ENCODE data around the gene TSC22D1. TPM values are rescaled to one million over a fixed set of nuclear protein-coding genes. Genes with fewer than 3 reads are reported as not detected.

The TSC22D1 gene
- total RNA-seq, 2 donors from 2014 or later: 95.9 to 107 TPM

- no peaks in the 10 kb centered on the region for H3K4me1 ChIP-seq (ENCODE audit: control insufficient read depth, insufficient read depth, low read length)
- Mint-ChIP-seq H3K4me3 (no peak overlapping the region), H3K27me3 (ENCODE audit: insufficient read depth) (no peaks in the 10 kb centered on the region), H3K27ac (no peak overlapping the region), H3K4me1 (peaks cover 21% of the 10 kb centered on the region), H3K9me3 (no peaks in the 10 kb centered on the region), H3K36me3 (ENCODE audit: low read depth) (peaks cover 9% of the 10 kb centered on the region)
- WGBS, 2 experiments (ENCODE audit: insufficient coverage in 1 of 2, insufficient read length in 1 of 2): 90 to 96% methylated on average over 3 of the region's 3 CpGs
- no peak overlapping the region for H3K9ac ChIP-seq (ENCODE audit: extremely low read depth, low read length, poor library complexity, severe bottlenecking)
- H3K27ac ChIP-seq (ENCODE audit: low read depth, low read length): no peak overlapping the region
- H3K9me3 ChIP-seq (ENCODE audit: control insufficient read depth, low read length): no peaks in the 10 kb centered on the region
- no peak for DNase-seq
- no peaks in the 10 kb centered on the region for H3K27me3 ChIP-seq (ENCODE audit: control insufficient read depth, insufficient read depth, low read length, poor library complexity, severe bottlenecking)
- peaks cover 12% of the 10 kb centered on the region for H3K36me3 ChIP-seq (ENCODE audit: control insufficient read depth, insufficient read depth, low read length)
- H3K4me3 ChIP-seq (ENCODE audit: low read length): no peak overlapping the region
- TF ChIP-seq, protein P1, sequence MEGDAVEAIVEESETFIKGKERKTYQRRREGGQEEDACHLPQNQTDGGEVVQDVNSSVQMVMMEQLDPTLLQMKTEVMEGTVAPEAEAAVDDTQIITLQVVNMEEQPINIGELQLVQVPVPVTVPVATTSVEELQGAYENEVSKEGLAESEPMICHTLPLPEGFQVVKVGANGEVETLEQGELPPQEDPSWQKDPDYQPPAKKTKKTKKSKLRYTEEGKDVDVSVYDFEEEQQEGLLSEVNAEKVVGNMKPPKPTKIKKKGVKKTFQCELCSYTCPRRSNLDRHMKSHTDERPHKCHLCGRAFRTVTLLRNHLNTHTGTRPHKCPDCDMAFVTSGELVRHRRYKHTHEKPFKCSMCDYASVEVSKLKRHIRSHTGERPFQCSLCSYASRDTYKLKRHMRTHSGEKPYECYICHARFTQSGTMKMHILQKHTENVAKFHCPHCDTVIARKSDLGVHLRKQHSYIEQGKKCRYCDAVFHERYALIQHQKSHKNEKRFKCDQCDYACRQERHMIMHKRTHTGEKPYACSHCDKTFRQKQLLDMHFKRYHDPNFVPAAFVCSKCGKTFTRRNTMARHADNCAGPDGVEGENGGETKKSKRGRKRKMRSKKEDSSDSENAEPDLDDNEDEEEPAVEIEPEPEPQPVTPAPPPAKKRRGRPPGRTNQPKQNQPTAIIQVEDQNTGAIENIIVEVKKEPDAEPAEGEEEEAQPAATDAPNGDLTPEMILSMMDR (conservative IDR thresholded peaks at IDR 0.05): no peak
These were observed 69.9 kb downstream of the TSC22D1 start for GRCh38 chr13:44506251-44506650.

- Histone ChIP-seq H3K4me1 (ENCODE audit: control insufficient read depth, insufficient read depth, low read length) (no peaks in the 10 kb centered on the region), H3K9ac (ENCODE audit: extremely low read depth, low read length, poor library complexity, severe bottlenecking) (no peak overlapping the region), H3K4me3 (ENCODE audit: low read length) (no peak overlapping the region), H3K27me3 (ENCODE audit: control insufficient read depth, insufficient read depth, low read length, poor library complexity, severe bottlenecking) (no peaks in the 10 kb centered on the region), H3K27ac (ENCODE audit: low read depth, low read length) (no peak overlapping the region), H3K36me3 (ENCODE audit: control insufficient read depth, insufficient read depth, low read length) (peaks cover 4% of the 10 kb centered on the region), H3K9me3 (ENCODE audit: control insufficient read depth, low read length) (no peaks in the 10 kb centered on the region)
- Mint-ChIP-seq H3K27ac (no peak overlapping the region), H3K27me3 (ENCODE audit: insufficient read depth) (no peaks in the 10 kb centered on the region), H3K36me3 (ENCODE audit: low read depth) (peaks cover 10% of the 10 kb centered on the region), H3K4me3 (no peak overlapping the region), H3K9me3 (no peaks in the 10 kb centered on the region), H3K4me1 (peaks cover 21% of the 10 kb centered on the region)
- DNase-seq: no peak
- TF ChIP-seq, protein P1 (conservative IDR thresholded peaks at IDR 0.05): no peak
- WGBS, 2 experiments (ENCODE audit: insufficient coverage in 1 of 2, insufficient read length in 1 of 2): 95 to 100% methylated on average over 2 to 4 of the region's 4 CpGs
These were observed 72.0 kb downstream of the TSC22D1 start for GRCh38 chr13:44504116-44504515.

DNA sequence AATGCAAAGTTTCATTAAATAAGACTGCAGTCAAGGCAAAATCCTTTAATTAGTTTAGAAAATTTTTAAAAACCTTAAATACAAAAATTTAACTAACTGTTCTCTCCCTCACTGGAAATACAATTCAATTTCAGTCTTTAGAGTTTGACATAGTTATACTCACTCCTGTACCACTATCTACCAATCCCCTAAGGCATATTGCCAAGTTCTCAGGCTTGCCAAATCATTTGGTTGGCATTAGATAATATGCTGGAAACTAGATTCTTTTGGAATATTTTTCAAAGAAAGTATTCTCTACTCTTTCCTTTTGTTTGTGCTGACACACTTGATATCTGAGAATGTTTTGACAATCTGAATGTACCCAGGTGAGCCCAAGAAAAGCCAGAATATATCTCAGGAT is 77.2 kb downstream of the TSC22D1 start:
- Mint-ChIP-seq H3K4me3 (no peak overlapping the region), H3K36me3 (ENCODE audit: low read depth) (peaks cover 10% of the 10 kb centered on the region), H3K9me3 (no peaks in the 10 kb centered on the region), H3K4me1 (no peaks in the 10 kb centered on the region), H3K27me3 (ENCODE audit: insufficient read depth) (no peaks in the 10 kb centered on the region), H3K27ac (no peak overlapping the region)
- Histone ChIP-seq H3K27me3 (ENCODE audit: control insufficient read depth, insufficient read depth, low read length, poor library complexity, severe bottlenecking) (no peaks in the 10 kb centered on the region), H3K27ac (ENCODE audit: low read depth, low read length) (no peak overlapping the region), H3K9me3 (ENCODE audit: control insufficient read depth, low read length) (no peaks in the 10 kb centered on the region), H3K36me3 (ENCODE audit: control insufficient read depth, insufficient read depth, low read length) (peaks cover 4% of the 10 kb centered on the region), H3K4me1 (ENCODE audit: control insufficient read depth, insufficient read depth, low read length) (no peaks in the 10 kb centered on the region), H3K4me3 (ENCODE audit: low read length) (no peak overlapping the region), H3K9ac (ENCODE audit: extremely low read depth, low read length, poor library complexity, severe bottlenecking) (no peak overlapping the region)
- TF ChIP-seq, protein P1 (conservative IDR thresholded peaks at IDR 0.05): no peak
- DNase-seq: no peak
